Activated T-helper 1 cell treated with Interleukin-2 at 50 U/mL for 16 hours (primary cell): Measurements from ENCODE around the gene SCGB1D1.
"Not testable (repeated sequence)": the region's sequence is repeated elsewhere in the genome, so short reads cannot be mapped to it uniquely, and the experiment has no call there.

Experiments used
- DNase-seq: peaks from one replicate; pipeline ENCODE4 v3.0.0-alpha.2; 2020; ENCODE audit warnings: low read depth

The SCGB1D1 gene

DNA sequence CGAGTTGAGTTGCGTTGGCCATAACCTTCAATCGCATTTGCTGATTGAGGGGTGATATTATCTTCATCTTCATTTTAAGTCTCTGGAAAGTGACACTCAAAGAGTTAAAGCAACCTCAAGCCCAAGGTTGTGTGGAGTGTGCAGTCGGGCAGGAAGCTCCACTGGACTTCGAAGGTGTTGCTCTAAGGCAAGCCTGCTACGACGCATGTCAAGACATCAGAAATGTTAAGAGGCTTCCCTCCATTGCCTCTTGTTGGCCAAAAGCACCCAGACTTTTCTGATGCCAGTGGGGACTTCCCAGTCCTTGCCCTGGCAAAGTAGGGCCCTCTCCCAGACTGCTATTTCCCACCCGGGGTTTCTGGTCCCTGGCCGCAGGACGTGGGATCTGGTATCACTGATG is 23.6 kb upstream of the SCGB1D1 start:
- DNase-seq = no peak

DNA sequence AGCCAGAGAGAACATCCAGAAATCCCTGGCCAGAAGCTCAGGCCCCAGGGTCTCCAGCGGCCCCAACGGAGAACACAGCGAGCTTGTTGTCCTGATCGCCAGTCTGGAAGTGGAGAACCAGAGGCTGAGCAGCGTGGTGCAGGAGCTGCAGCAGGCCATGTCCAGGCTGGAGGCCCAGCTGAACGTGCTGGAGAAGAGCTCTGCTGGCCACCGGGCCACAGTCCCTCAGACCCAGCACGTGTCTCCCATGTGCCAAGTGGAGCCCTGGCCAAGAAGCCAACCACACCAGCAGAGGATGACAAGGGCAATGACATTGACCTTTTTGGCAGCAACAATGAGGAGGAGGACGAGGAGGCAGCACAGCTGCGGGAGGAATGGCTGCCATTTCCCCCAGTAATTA is 20.6 kb upstream of the SCGB1D1 start:
- no peak for DNase-seq

DNA sequence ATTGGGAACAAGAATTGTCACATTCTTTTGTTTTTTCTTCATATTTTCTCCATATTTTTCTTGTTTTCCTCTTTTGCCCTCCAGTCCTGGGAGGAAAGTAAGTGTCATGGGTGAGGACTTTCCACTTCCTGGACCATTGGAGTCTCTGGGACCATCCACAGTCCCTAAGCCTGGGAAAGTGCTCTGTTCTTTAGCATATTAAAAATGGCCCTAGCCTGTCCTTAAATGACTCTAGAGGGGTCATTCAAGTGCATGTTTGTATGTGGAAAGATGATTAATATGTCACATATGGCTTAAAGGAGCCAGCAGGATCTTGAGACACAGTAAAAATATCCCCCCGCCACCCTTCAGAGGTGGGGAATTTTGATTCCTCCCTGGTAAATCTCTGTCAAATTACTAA is 20.1 kb upstream of the SCGB1D1 start:
- no peak for DNase-seq

DNA sequence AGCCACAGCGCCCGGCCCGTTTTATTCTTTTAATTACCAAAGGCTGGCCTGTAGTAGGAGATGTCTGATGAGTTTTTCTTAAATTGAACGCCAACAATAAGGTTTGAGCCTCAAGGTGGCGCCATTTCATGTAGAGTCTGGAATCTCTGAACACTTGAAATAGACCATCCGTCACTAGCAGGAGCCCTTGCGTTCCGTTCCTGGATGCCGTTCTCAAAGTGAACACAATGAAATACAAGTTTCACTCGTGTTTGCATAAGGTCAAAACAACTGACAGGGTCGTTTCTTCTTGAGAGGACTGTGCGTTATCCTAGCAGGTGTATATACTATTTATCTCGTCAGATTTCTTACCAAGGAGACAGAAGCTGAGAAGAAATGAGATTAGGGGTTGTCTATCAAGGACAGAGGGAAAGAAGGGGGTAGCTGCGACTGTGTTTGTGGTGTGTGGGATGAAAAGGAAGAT is 18.7 kb upstream of the SCGB1D1 start:
- peak; percentile 33 for DNase-seq

DNA sequence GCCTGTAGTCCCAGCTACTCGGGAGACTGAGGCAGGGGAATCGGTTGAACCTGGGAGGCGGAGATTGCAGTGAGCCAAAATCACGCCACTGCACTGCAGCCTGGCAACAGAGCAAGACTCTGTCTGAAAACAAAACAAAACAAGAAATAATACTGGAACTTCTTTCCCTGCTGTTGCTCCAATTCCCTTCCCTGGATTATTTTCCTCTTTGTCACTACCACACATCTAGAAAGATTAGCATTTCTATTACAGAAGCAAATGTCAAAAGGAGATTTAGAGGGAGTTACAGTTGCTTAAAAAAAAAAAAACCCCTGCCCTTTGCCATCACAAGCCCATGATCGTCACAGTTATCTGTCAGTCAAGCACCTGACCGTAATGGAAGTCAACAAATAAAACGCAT is 17.7 kb upstream of the SCGB1D1 start:
- no peak for DNase-seq

DNA sequence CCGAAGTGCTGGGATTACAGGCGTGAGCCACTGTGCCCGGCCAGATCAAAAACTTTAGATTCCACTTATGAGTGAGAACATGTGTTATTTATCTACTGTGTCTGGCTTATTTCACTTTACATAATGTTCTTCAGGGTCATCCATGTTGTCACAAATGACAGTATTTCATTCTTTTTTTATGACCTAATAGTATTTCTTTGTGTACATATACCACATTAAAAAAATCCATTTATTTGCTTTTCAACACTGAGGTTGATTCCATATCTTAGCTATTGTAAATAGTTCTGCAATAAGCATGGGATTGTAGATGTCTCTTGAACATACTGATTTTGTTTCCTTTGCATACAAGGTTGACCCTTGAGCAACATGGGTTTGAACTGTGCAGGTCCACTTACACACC is 13.2 kb upstream of the SCGB1D1 start:
- DNase-seq = no peak

DNA sequence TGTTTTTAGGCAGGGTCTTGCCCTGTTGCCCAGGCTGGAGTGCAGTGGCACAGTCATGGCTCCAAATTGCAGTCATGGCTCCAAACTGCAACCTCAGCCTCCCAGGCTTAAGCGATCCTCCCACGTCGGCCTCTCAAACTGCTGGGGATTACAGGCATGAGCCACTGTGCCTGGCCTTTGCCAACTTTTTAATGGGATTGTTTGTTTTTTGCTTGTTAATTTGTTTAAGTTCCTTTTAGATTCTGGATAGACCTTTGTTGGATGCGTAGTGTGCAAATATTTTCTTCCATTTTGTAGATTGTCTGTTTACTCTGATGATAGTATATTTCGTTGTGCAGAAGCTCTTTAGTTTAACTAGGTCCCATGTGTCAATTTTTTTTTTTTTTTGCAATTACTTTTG is 10.0 kb upstream of the SCGB1D1 start:
- DNase-seq = no peak

DNA sequence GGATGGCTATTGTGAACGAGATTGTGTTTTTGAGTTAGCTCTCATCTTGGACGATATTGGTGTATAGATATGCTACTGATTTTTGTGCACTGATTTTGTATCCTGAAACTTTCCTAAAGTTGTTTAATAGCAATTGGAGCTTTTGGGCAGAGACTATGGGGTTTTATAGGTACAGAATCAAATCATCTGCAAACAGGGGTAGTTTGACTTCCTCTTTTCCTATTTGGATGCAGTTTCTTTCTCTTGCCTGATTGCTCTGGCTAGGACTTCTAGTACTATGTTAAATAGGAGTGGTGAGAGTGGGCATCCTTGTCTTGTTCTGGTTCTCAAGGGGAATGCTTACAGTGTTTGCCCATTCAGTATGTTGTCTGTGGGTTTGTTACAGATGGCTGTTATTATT is 8.9 kb upstream of the SCGB1D1 start:
- DNase-seq = no peak

DNA sequence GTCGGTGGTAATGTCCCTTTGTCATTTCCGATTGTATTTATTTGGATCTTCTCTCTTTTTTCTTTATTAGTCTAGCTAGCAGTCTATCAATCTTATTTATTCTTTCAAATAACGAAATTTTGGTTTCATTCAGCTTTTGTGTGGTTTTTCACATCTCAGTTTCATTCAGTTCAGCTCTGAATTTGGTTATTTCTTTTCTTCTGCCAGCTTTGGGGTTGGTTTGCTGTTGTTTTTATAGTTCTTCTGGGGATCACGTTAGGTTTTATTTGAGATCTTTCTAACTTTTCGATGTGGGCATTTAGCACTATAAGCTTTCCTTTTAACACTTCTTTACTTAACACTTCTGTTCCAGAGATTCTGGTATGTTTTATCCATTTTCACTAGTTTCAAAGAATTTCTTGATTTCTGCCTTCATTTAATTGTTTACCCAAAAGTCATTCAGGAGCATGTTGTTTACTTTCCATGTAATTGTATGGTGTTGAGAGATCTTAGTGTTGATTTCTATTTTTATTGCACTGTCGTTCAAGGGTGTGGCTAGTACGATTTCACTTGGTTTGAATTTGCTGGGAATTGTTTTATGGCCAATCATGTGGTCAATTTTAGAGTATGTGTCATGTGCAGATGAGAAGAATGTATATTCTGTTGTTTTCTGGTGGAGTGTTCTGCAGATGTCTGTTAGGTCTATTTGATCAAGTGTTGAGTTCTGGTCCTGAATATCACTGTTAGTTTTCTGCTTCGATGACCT is 7.7 kb upstream of the SCGB1D1 start:
- no peak for DNase-seq

DNA sequence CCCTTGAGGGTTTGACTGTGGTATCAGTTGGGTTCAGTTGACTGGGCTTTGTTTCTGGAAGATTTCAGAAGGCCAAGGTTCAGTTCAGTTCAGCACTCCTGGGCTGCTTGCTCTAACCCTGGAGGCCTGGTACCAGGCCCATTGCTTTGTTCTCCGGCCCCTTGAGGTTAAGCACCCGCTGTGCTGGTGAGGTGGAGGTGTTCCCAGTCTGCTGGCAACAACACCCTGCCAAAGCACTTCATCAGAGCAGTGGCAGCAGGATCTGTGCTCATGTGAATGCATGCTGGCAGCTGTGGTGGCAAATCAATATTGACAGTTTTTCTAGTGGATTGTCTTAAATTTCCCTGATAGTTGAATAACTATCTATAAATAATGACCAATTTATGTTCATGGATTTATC is 3.8 kb upstream of the SCGB1D1 start:
- DNase-seq = no peak

DNA sequence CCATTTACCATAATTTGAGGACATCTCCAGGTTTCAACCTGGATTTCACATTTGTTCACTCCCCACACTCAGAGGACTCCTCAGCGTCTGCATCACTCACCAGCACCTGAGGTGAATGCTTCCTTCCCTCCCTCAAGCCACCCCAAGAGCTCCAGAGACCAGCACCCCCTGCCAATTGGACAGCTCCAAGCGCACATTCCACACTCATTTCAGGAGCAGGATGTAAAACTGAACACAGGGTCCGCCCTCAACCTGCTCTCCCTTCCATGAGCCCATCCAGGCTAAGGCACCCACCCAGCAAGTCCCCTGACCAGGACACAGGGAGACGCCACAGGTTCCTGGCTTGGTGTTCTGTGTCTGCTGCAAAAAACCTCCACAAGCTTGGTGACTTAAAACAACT is 3.9 kb downstream of the SCGB1D1 start:
- DNase-seq = no peak

DNA sequence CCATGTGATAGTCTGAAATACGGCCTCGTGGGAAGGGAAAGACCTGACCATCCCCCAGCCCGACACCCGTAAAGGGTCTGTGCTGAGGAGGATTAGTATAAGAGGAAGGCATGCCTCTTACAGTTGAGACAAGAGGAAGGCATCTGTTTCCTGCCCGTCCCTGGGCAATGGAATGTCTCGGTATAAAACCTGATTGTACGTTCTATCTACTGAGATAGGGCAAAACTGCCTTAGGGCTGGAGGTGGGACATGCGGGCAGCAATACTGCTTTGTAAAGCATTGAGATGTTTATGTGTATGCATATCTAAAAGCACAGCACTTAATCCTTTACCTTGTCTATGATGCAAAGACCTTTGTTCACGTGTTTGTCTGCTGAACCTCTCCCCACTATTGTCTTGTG is 5.0 kb downstream of the SCGB1D1 start:
- DNase-seq = not testable (repeated sequence)

DNA sequence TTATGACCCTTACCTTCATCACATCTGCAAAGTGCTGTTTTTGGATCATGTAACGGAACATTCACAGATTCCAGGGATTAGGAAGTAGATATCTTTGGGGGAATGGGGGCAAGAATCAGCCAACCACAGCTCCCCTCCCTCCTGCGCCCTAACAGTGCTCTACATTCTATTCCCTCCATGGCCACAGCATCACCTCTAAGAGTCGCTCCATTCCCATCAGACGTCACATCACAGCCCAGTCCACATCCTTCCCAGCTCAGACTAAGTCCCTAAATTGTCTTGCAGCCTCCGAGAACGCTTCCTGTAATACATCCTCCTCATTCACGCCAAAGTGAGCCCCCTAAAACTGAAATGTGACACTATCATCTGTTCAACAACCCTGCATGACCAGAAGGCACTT is 5.9 kb downstream of the SCGB1D1 start:
- DNase-seq = no peak

DNA sequence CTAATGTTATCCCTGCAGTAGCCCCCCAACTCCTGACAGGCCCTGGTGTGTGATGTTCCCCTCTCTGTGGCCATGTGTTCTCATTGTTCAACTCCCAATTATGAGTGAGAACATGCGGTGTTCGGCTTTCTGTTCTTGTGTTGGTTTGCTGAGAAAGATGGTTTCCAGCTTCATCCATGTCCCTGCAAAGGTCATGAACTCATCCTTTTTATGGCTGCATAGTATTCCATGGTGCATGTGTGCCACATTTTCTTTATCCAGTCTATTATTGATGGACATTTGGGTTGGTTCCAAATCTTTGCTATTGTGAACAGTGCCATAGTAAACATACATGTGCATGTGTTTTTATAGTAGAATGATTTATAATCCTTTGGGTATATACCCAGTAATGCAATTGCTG is 7.4 kb downstream of the SCGB1D1 start:
- not testable (repeated sequence) for DNase-seq

DNA sequence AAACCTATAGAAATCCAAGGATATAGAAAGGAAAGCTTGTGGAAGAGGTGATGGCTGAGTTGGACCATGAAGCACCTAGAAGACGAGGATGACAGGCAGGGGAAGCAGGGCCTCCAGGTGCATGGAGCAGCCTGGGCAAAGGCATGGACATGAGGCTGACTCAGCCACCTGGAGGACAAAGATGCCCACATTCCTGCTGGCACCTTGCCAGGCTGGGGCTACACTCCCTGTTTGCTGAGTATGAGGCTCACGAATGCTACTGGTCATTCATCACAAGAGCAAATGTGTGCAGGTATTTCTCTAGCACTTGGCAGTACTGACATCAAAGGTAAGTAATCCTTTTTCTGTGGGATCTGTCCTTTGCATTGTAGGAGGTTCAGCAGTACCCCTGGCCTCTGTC is 11.4 kb downstream of the SCGB1D1 start:
- no peak for DNase-seq

DNA sequence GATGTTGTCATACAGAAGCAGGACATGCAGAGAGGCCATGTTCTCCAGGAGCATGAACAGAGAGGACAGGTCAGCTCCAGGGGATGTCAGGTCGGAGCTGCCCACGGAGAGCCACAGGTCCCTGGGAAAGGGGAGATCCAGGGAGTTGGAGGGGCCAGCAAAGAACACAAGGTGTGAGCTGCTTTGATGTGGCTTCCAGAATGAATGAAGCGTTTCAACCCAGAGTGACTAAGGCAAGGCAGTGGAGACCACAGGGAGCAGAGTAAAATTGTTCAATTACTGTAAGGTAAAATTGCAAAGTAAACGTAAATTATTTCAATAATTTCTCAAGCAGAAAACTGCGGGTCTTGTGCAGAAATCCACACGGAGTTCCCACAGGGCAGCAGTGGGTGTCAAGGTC is 12.9 kb downstream of the SCGB1D1 start:
- DNase-seq = no peak

DNA sequence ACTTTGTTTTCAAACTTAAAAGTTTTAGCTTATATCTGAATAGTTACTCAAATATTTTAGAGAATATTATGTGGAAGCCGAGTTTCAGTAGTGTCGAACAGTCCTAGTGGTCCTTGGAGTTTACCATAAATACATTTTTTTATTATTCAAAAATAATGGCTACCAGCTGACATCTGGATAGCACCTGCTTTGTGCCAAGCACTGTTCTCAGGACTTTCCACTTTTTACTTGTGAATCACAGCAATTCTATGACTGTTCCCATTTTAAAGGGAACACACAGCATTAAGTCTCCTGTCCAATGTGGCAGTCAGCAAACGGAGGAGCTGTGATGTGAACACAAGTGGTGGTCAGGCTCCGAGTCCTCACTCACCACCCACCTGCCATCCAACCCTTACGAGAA is 14.4 kb downstream of the SCGB1D1 start:
- DNase-seq = no peak

DNA sequence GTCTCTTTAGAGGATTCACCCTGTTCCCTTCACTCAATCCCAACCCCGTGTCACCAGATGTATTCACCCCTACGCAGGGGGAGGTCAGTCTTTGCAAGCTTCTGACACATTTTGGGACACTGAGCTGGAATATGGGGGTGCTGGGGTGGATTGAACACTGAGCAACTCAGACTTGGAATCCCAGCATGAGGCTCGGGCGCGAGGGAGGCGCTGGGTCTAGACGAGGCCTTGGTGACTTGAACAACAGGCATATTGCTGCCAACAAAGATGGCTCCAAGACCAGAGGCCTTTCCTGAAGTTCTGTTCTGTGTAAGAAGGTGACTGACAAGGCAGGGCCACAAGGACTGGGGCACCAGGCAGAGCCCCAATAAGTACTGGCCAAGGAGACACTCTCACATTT is 15.4 kb downstream of the SCGB1D1 start:
- no peak for DNase-seq

DNA sequence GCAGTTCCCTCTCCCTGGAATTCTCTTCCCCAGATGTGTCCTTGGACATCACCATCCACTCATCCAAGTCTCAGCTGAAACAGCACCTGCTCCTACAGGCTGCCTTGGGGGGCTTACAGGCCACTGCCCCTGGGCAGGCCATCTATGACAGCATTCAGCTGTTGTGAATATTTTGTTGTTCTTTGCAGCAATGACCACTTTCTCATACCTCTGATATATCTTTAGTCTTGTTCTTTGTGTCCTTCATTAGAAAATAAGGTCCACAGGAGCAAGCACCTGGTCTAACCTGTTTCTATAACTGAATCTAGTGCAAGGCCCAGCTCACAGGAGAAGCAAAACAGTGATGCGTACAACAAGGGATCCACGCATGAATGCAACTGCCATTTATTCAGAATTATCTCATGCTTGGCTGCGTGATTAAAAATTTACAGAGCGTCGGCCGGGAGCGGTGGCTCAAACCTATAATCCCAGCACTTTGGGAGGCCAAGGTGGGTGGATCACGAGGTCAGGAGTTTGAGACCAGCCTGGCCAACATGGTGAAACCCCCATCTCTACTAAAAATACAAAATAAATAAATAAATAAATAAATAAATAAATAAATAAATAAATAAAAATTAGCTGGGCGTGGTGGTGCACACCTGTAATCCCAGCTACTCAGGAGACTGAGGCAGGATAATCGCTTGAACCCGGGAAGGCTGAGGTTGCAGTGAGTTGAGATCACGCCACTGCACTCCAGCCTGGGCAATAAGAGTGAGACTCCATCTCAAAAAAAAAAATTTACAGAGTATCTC is 16.5 kb downstream of the SCGB1D1 start:
- DNase-seq = not testable (repeated sequence)

DNA sequence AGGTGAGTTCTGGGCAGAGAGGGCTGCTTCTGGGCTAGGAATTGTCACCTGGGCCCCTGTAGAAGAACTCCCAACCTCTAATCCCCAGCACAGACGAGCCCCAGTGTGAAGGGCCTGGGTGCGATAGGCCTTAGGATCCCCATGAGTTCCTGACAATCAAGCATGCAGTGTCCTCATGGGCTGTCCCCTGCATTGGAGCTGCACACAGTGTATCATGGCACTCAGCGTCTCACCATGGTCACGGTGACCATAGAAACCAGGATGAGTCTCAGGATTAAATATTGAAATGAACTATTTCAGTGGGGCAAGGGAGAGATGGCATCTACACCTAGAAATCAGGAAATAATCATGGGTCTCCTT is 18.7 kb downstream of the SCGB1D1 start:
- DNase-seq = no peak

DNA sequence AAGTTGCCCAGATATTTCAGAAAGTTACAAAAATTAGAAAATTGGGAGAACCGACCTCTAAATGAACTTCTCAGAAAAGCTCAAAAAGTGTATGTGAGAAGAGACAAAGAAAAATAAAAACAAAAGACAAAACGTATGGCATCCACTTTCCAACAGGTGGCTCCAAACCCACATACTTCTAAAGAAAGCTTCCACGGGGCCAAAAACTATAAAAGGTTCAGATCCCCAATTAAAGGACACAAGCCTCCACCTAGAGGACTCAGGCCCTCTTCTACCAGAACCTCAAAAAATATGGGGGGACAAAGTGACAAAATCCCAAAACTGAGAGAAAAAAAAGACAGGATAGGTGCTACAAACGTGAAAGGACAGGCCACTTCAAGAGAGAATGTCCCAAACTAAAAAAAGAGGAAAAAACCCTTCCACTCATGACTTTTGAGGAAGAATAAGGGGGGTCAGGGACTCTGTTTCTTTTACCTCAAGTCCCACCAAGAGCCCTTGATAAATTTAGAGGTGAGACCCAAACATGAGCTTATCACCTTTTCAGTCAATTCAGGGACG is 27.3 kb downstream of the SCGB1D1 start:
- DNase-seq = no peak

DNA sequence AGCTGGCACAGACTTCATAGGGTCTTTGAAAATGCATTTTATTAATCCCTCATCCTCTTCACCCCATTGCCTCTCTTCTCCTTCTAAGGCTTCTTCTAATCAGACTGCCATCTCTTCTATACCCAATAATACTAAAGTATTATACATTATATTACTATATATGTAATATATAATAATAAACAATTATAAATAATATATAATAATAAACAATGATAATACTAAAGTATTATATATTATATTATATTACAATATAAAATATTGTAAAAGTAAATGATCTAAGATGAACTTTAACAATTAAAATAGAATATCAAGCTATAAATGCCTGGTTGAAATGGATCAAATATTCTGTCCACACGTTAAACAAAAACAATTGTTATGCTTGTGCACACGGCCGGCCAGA is 31.5 kb downstream of the SCGB1D1 start:
- DNase-seq = no peak

DNA sequence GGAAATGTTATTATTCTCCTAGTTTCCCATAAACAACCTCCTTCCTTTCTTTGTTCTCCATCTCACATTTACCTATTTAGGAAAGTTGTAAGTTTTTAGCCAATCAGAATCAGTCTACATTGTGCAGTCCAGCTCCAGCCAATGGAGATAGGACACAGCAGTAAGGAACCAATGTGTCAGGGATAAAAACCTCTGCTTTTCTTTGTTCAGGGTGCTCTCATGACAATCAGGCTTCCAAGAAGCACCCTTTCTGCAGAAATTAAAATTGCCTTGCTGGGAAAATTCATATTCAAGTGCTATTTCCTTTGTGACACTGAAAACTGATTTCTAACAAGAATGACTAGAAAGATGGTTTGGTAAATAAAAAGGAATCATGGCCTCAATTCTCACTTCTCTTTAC is 33.1 kb downstream of the SCGB1D1 start:
- no peak for DNase-seq
